Stomach (tissue), 9 donors: ENCODE measurements around the gene OGDH. TPM values are rescaled to one million over a fixed set of nuclear protein-coding genes. Genes with fewer than 3 reads are reported as not detected.

Experiments
- DNase-seq, 2 donors: peaks; one replicate each; pipeline versions ENCODE4 v3.0.0 to v3.0.0-alpha.2; 2013 to 2019
- H3K27ac ChIP-seq, 5 donors: fragments of 200-600 bp in 4 of 5; sonication (generic) in 4 of 5; one replicate each; pipeline ENCODE4 v1.5.1; 2013 to 2019; ENCODE audit warnings: mild to moderate bottlenecking in 1 of 5, moderate library complexity in 1 of 5
- H3K27me3 ChIP-seq, 3 donors: fragments of 200-600 bp; sonication (generic); one replicate each; pipeline ENCODE4 v1.5.1; 2017 to 2019; ENCODE audit warnings: mixed run types in 1 of 3
- H3K36me3 ChIP-seq, 4 donors: fragments of 200-600 bp; sonication (generic); 1 replicate in 3 of 4; 2 replicates in 1 of 4; pipeline ENCODE4 v1.5.1; 2016 to 2019
- H3K4me1 ChIP-seq, 4 donors: fragments of 200-600 bp; sonication (generic); one replicate each; pipeline ENCODE4 v1.5.1; 2016 to 2019
- H3K4me3 ChIP-seq, 4 donors: fragments of 200-600 bp; sonication (generic) in 3 of 4; one replicate each; pipeline ENCODE4 v1.5.1; 2016 to 2019; ENCODE audit warnings: mild to moderate bottlenecking in 1 of 4
- H3K9me3 ChIP-seq, 4 donors: fragments of 200-600 bp; sonication (generic); one replicate each; pipeline ENCODE4 v1.5.1; 2016 to 2019
- CTCF ChIP-seq, 7 experiments: fragments of 450-650 bp in 4 of 7; fragments of 200-600 bp in 3 of 7; sonication (generic) in 3 of 7; IDR thresholded peaks; one replicate each; pipeline ENCODE4 v1.5.1; 2016 to 2019; ENCODE audit warnings: antibody characterized with exemption in 7 of 7, control low read depth in 2 of 7, mild to moderate bottlenecking in 1 of 7
- EP300 ChIP-seq: sonication (generic); formaldehyde crosslinking; IDR thresholded peaks from one replicate; pipeline ENCODE4 v1.6.1; 2017; ENCODE audit warnings: antibody characterized with exemption
- POLR2A ChIP-seq, 4 donors: fragments of 450-650 bp; IDR thresholded peaks; one replicate each; pipeline ENCODE4 v1.6.1; 2016; ENCODE audit warnings: antibody characterized with exemption in 4 of 4, control low read depth in 2 of 4, mild to moderate bottlenecking in 1 of 4, moderate library complexity in 1 of 4
- POLR2AphosphoS5 ChIP-seq, 3 donors: sonication (generic); formaldehyde crosslinking; IDR thresholded peaks; one replicate each; pipeline ENCODE4 v1.6.1; 2016; ENCODE audit warnings: antibody characterized with exemption in 3 of 3
- WGBS, 5 donors: extraction: QIAGEN DNeasy Blood & Tissue Kit in 3 of 5; methylation state at CpG; one replicate each; pipeline versions ENCODE4 v1.1.5 to v1.1.7; 2013 to 2018; 5-methylcytosine and 5-hydroxymethylcytosine counted together
- intact Hi-C: fragments of 100-400 bp; cut with DNase I; formaldehyde crosslinking; loops from one replicate; pipeline ENCODE4 v1.15.1; 2023; ENCODE audit warnings: low total_unique reads
- polyA plus RNA-seq, 3 donors: library from polyadenylated mRNA; stranded (reverse); fragments of 200-250 nt; gene quantifications; one replicate each; pipeline ENCODE4 v1.2.3, GENCODE V29; 2013
- total RNA-seq, 5 donors: library from RNA; depleted of rRNA; stranded (reverse); fragments of >200 nt; gene quantifications; one replicate each; pipeline versions ENCODE4 v1.1.0 to v1.2.3, GENCODE V29; 2014 to 2016
- donor health status: healthy with polysubstance abuse.
- donor health status: Bipolar disorder and iron deficiency.
- donor health status: healthy.

The OGDH gene
- total and polyA plus RNA-seq, 8 donors = 19.8 to 92.0 (median 31.3) TPM

GRCh38 chr7:44735403-44736165 lies 129.2 kb downstream of the OGDH start:
- intact Hi-C loops = no loop called here
- Histone ChIP-seq H3K27me3 (no peaks in the 10 kb centered on the region), H3K27ac (no peak overlapping the region), H3K36me3 (no peaks in the 10 kb centered on the region), H3K9me3 (no peaks in the 10 kb centered on the region), H3K4me1 (no peaks in the 10 kb centered on the region), H3K4me3 (no peak overlapping the region)
- TF ChIP-seq POLR2A (IDR thresholded peaks at IDR 0.05) (no peak), POLR2AphosphoS5 (IDR thresholded peaks at IDR 0.05) (no peak), EP300 (no peak), CTCF (IDR thresholded peaks at IDR 0.05) (no peak)
- WGBS, 5 donors = 72 to 82% (median 81%) methylated on average over 5 of the region's 5 CpGs
- DNase-seq = no peak

- no peak for DNase-seq
- Histone ChIP-seq H3K9me3 (no peaks in the 10 kb centered on the region), H3K36me3 (no peaks in the 10 kb centered on the region), H3K4me3 (no peak overlapping the region), H3K4me1 (no peaks in the 10 kb centered on the region), H3K27ac (no peak overlapping the region), H3K27me3 (no peaks in the 10 kb centered on the region)
- TF ChIP-seq POLR2AphosphoS5 (IDR thresholded peaks at IDR 0.05) (no peak), CTCF (IDR thresholded peaks at IDR 0.05) (no peak), POLR2A (IDR thresholded peaks at IDR 0.05) (no peak), EP300 (no peak)
- WGBS, 5 donors = 74 to 90% (median 76%) methylated on average over 3 of the region's 3 CpGs
- intact Hi-C loops = no loop called here
These were observed 130.5 kb downstream of the OGDH start for GRCh38 chr7:44736896-44737295.

GRCh38 chr7:44738051-44738723 lies 131.8 kb downstream of the OGDH start:
- Histone ChIP-seq H3K4me3 (no peak overlapping the region), H3K27me3 (no peaks in the 10 kb centered on the region), H3K4me1 (no peaks in the 10 kb centered on the region), H3K36me3 (no peaks in the 10 kb centered on the region), H3K9me3 (no peaks in the 10 kb centered on the region), H3K27ac (no peak overlapping the region)
- WGBS, 5 donors = 87 to 94% (median 91%) methylated on average over 4 of the region's 4 CpGs
- DNase-seq = no peak
- no peak for TF ChIP-seq POLR2AphosphoS5 (IDR thresholded peaks at IDR 0.05)
- no peak for TF ChIP-seq CTCF (IDR thresholded peaks at IDR 0.05)
- TF ChIP-seq EP300 = no peak
- no peak for TF ChIP-seq POLR2A (IDR thresholded peaks at IDR 0.05)
- intact Hi-C loops = no loop called here

GRCh38 chr7:44738876-44739665 lies 132.6 kb downstream of the OGDH start:
- TF ChIP-seq EP300 (no peak), POLR2AphosphoS5 (IDR thresholded peaks at IDR 0.05) (no peak), POLR2A (IDR thresholded peaks at IDR 0.05) (no peak), CTCF (IDR thresholded peaks at IDR 0.05) (no peak)
- Histone ChIP-seq H3K36me3 (no peaks in the 10 kb centered on the region), H3K4me1 (no peaks in the 10 kb centered on the region), H3K4me3 (no peak overlapping the region), H3K27ac (no peak overlapping the region), H3K27me3 (no peaks in the 10 kb centered on the region), H3K9me3 (no peaks in the 10 kb centered on the region)
- 89 to 92% (median 91%) methylated on average over 23 of the region's 23 CpGs for WGBS, 5 donors
- intact Hi-C loops = no loop called here
- DNase-seq = no peak
